GM23338 (cell line): ENCODE measurements around the gene SCN2B.

Experiments
- CREB1 ChIP-seq: fragments of 250-450 bp; sonication (Bioruptor Pico); IDR thresholded peaks from 2 replicates; pipeline ENCODE4 v1.5.0; 2020; ENCODE audit warnings: low read depth, mild to moderate bottlenecking, moderate library complexity
- CTCF ChIP-seq, 2 experiments: fragments of 200-600 bp in 1 of 2; sonication (generic) in 1 of 2; conservative IDR thresholded peaks; 2 replicates each; pipeline versions ENCODE4 v1.5.1 to v1.6.1; 2016 to 2017; ENCODE audit warnings: antibody characterized with exemption in 2 of 2, low read depth in 2 of 2, mild to moderate bottlenecking in 2 of 2, moderate library complexity in 1 of 2
- EZH2 ChIP-seq: fragments of 200-600 bp; sonication (generic); IDR thresholded peaks from one replicate; pipeline ENCODE4 v1.8.0; 2017; ENCODE audit warnings: antibody characterized with exemption, mild to moderate bottlenecking, low read depth; ENCODE audit not compliant: unreplicated experiment
- NANOG ChIP-seq: IDR thresholded peaks from 2 replicates; pipeline ENCODE4 v1.6.1; 2016; ENCODE audit warnings: antibody characterized with exemption, borderline replicate concordance
- POLR2AphosphoS5 ChIP-seq: IDR thresholded peaks from 2 replicates; pipeline ENCODE4 v1.6.1; 2016; ENCODE audit warnings: antibody characterized with exemption, low read depth
- REST ChIP-seq: IDR thresholded peaks from one replicate; pipeline ENCODE4 v1.6.1; 2018; ENCODE audit warnings: antibody characterized with exemption; ENCODE audit not compliant: unreplicated experiment

- no peak for TF ChIP-seq CREB1 (CRISPR knock-in tag)
- TF ChIP-seq CTCF (conservative IDR thresholded peaks at IDR 0.05; ENCODE audit: low read depth in 2 of 2), result no peak
- TF ChIP-seq NANOG, result no peak
- TF ChIP-seq POLR2AphosphoS5, result no peak
- TF ChIP-seq REST, result no peak
- TF ChIP-seq EZH2, result no peak
Measured at GRCh38 chr11:118136341-118136740, 40.1 kb downstream of the SCN2B start.
